CD4-positive, alpha-beta memory T cell (primary cell): ENCODE measurements around the gene RBM22. TPM values are rescaled to one million over a fixed set of nuclear protein-coding genes. Genes with fewer than 3 reads are reported as not detected.

Source experiments
- CTCF ChIA-PET: fragments of 350-600 bp; sonication (Branson Sonifier 250); formaldehyde crosslinking; loops from one replicate; lab custom pipeline; 2021; ENCODE audit warnings: inconsistent platforms; ENCODE audit not compliant: partially characterized antibody; lab: Charles Lee
- POLR2A ChIA-PET: fragments of 350-600 bp; sonication (Branson Sonifier 250); formaldehyde crosslinking; loops from one replicate; lab custom pipeline; 2021; ENCODE audit not compliant: partially characterized antibody; lab: Charles Lee
- DNase-seq, 5 donors: peaks; one replicate each; pipeline versions ENCODE4 v3.0.0 to v3.0.0-alpha.2; 2020 to 2022; ENCODE audit warnings: mixed read lengths in 1 of 5
- H3K27ac ChIP-seq: one replicate; pipeline ENCODE4 v1.7.0; 2013; ENCODE audit warnings: low read depth, low read length
- H3K27me3 ChIP-seq: 2 replicates; pipeline ENCODE4 v1.7.0; 2013; ENCODE audit warnings: mild to moderate bottlenecking, low read length, moderate library complexity; ENCODE audit not compliant: insufficient read depth
- H3K36me3 ChIP-seq: 2 replicates; pipeline ENCODE4 v1.7.0; 2013; ENCODE audit warnings: mild to moderate bottlenecking, low read length, moderate library complexity; ENCODE audit not compliant: insufficient read depth
- H3K4me1 ChIP-seq: 2 replicates; pipeline ENCODE4 v1.7.0; 2013; ENCODE audit warnings: mild to moderate bottlenecking, low read length, moderate library complexity; ENCODE audit not compliant: insufficient read depth
- H3K4me3 ChIP-seq, 2 donors: one replicate each; pipeline ENCODE4 v1.7.0; 2013; ENCODE audit warnings: low read length in 2 of 2, mild to moderate bottlenecking in 1 of 2
- H3K9me3 ChIP-seq, 2 donors: one replicate each; pipeline ENCODE4 v1.7.0; 2013; ENCODE audit warnings: low read length in 2 of 2, control low read depth in 1 of 2; ENCODE audit not compliant: control insufficient read depth in 1 of 2
- H3K27ac Mint-ChIP-seq, 7 donors: one replicate each; pipeline ENCODE4 v1.8.0; 2020 to 2021; ENCODE audit warnings: mixed read lengths in 7 of 7, mild to moderate bottlenecking in 6 of 7, inconsistent platforms in 3 of 7, moderate library complexity in 3 of 7
- H3K27me3 Mint-ChIP-seq, 2 donors: one replicate each; pipeline ENCODE4 v1.8.0; 2020 to 2021; ENCODE audit warnings: mixed read lengths in 2 of 2
- H3K36me3 Mint-ChIP-seq, 2 donors: one replicate each; pipeline ENCODE4 v1.8.0; 2020 to 2021; ENCODE audit warnings: mixed read lengths in 2 of 2, inconsistent platforms in 1 of 2, mild to moderate bottlenecking in 1 of 2
- H3K4me1 Mint-ChIP-seq, 4 donors: one replicate each; pipeline ENCODE4 v1.8.0; 2020 to 2021; ENCODE audit warnings: mixed read lengths in 4 of 4, mild to moderate bottlenecking in 1 of 4
- H3K4me3 Mint-ChIP-seq, 8 donors: one replicate each; pipeline ENCODE4 v1.8.0; 2020 to 2021; ENCODE audit warnings: mixed read lengths in 8 of 8, mild to moderate bottlenecking in 7 of 8, moderate library complexity in 6 of 8, inconsistent platforms in 3 of 8
- H3K9me3 Mint-ChIP-seq, 8 donors: one replicate each; pipeline ENCODE4 v1.8.0; 2020 to 2021; ENCODE audit warnings: mixed read lengths in 8 of 8, mild to moderate bottlenecking in 5 of 8, inconsistent platforms in 3 of 8, moderate library complexity in 1 of 8
- intact Hi-C: fragments of 100-400 bp; cut with micrococcal nuclease; formaldehyde crosslinking; loops from one replicate; pipeline ENCODE4 v1.15.1; 2023
- polyA plus RNA-seq, 2 donors: library from polyadenylated mRNA; unstranded; fragments of 300-500 nt; fragmentation: Illumina TruSeq; gene quantifications; one replicate each; pipeline ENCODE4 v1.2.3, GENCODE V29; 2021
- total RNA-seq, 2 experiments: library from RNA; stranded (reverse); gene quantifications; one replicate each; pipeline ENCODE4 v1.2.3, GENCODE V29; 2021

Gene RBM22
- total and polyA plus RNA-seq, 4 experiments from 2014 or later, result 52.4 to 91.2 (median 80.2) TPM

DNA sequence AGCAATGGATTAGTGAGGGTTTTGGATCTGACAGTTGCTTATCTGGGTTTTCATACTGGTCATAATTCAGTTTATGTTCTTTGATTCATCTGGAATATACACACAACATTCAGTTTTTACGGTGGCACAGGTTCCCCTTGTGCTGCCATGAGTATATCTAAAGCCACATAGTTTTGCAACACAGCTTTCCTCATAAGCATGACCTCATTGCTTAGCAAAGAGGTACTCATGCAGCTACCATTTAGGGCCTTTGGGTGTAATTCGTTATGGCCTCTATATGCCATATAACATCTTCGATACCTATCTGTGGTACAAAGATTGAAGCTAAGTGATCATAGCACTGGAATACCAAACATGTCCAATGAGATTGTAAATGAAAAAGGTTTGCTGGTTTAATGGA, 2.9 kb upstream of the RBM22 start:
- Mint-ChIP-seq H3K36me3 (peaks cover 10 to 21% of the 10 kb centered on the region in 2 donors), H3K4me3 (no peak overlapping the region), H3K4me1 (peaks cover 0 to 8% (median 4%) of the 10 kb centered on the region in 4 donors), H3K9me3 (no peaks in the 10 kb centered on the region), H3K27ac (no peak overlapping the region), H3K27me3 (no peaks in the 10 kb centered on the region)
- H3K4me3 ChIP-seq, result no peak overlapping the region
- H3K4me1 ChIP-seq, result peaks cover 20% of the 10 kb centered on the region
- H3K27me3 ChIP-seq, result no peaks in the 10 kb centered on the region
- ChIA-PET POLR2A (interaction anchor here (0.8 to 1.4 kb wide), 3 partner anchors 55 to 80 kb away, joined by 3 to 4 read pairs (median 4); partner anchors contain the start of genes DCTN4 and SMIM3), CTCF (interaction anchor here (1.5 to 2.1 kb wide), 3 partner anchors 11 to 143 kb away, joined by 3 to 10 read pairs (median 6); partner anchors contain the start of gene IRGM)
- DNase-seq, result no peak
- peaks cover 12% of the 10 kb centered on the region for H3K36me3 ChIP-seq
- intact Hi-C loops, result loop anchor here (5.0 kb wide), 1 partner anchor 141 kb away; no protein-coding TSS in a partner anchor
- no peak overlapping the region for H3K27ac ChIP-seq
- no peaks in the 10 kb centered on the region for H3K9me3 ChIP-seq

GRCh38 chr5:150700246-150700593, 642 bp downstream of the RBM22 start:
- Mint-ChIP-seq H3K36me3 (peaks cover 21 to 38% of the 10 kb centered on the region in 2 donors), H3K4me3 (no peak overlapping the region), H3K9me3 (no peaks in the 10 kb centered on the region), H3K27me3 (no peaks in the 10 kb centered on the region), H3K27ac (no peak overlapping the region), H3K4me1 (peaks cover 0 to 12% (median 4%) of the 10 kb centered on the region in 4 donors)
- intact Hi-C loops, result loop anchor here (1.0 to 5.0 kb wide), 5 partner anchors 44 to 553 kb away; partner anchors contain the start of gene GM2A
- no peak for DNase-seq
- H3K9me3 ChIP-seq, result no peaks in the 10 kb centered on the region
- H3K27ac ChIP-seq, result peak overlapping the region; percentile 94
- no peaks in the 10 kb centered on the region for H3K27me3 ChIP-seq
- H3K4me3 ChIP-seq, result peak overlapping the region; percentile 92 to 93
- peaks cover 38% of the 10 kb centered on the region for H3K36me3 ChIP-seq
- ChIA-PET POLR2A (interaction anchor here (0.7 to 3.8 kb wide), 25 partner anchors 9 to 1149 kb away, joined by 3 to 53 read pairs (median 5); partner anchors contain the start of genes CD74, CSNK1A1, DCTN4 and HMGXB3), CTCF (interaction anchor here (0.7 to 4.7 kb wide), 31 partner anchors 8 to 415 kb away, joined by 3 to 71 read pairs (median 6); partner anchors contain the start of genes DCTN4, IRGM and SMIM3)
- H3K4me1 ChIP-seq, result peaks cover 23% of the 10 kb centered on the region

DNA sequence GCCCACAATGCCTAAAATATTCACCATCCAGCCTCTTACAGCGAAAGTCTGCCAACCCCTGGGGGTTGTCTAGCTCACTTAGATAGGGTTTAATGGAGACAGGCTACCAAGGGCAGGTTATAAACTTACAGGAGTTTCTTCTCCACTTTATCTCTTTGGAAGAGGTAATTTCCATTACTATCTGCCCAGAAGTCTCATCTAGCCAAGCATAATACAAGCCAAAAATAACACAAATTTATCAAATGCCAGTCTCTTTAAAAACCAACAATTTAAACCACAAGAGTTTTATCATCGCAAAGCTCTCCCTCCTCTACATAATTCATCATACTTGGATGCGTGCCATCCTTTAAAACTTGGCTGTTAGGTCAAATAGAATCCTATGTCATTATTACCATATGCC, 6.2 kb downstream of the RBM22 start:
- peak overlapping the region in 1 of 7 donors; percentile 21 for H3K27ac Mint-ChIP-seq
- POLR2A ChIA-PET, result interaction anchor here (1.0 to 1.1 kb wide), 2 partner anchors 64 to 84 kb away, joined by 3 to 5 read pairs; partner anchors contain the start of gene SMIM3
- no peak for DNase-seq
- no peaks in the 10 kb centered on the region for H3K27me3 Mint-ChIP-seq
- no peak overlapping the region for H3K27ac ChIP-seq
- no peaks in the 10 kb centered on the region for H3K9me3 Mint-ChIP-seq
- peaks cover 83% of the 10 kb centered on the region for H3K36me3 ChIP-seq
- H3K4me1 Mint-ChIP-seq, result peaks cover 0 to 5% (median 2%) of the 10 kb centered on the region in 4 donors
- H3K27me3 ChIP-seq, result no peaks in the 10 kb centered on the region
- CTCF ChIA-PET, result interaction anchor here (1.1 kb wide), 1 partner anchor 84 kb away, joined by 4 read pairs; the partner anchor contains the start of gene SMIM3
- H3K4me3 Mint-ChIP-seq, result no peak overlapping the region
- H3K9me3 ChIP-seq, result no peaks in the 10 kb centered on the region
- H3K4me1 ChIP-seq, result peaks cover 11% of the 10 kb centered on the region
- H3K4me3 ChIP-seq, result no peak overlapping the region
- H3K36me3 Mint-ChIP-seq, result peaks cover 61 to 86% of the 10 kb centered on the region in 2 donors
- intact Hi-C loops, result no loop called here

- no peaks in the 10 kb centered on the region for H3K27me3 Mint-ChIP-seq
- no peak overlapping the region for H3K4me3 Mint-ChIP-seq
- intact Hi-C loops, result no loop called here
- H3K4me1 Mint-ChIP-seq, result no peaks in the 10 kb centered on the region
- ChIA-PET CTCF (interaction anchor here (0.6 to 1.3 kb wide), 2 partner anchors 8 to 544 kb away, joined by 4 read pairs; partner anchors contain the start of gene RBM22), POLR2A (interaction anchor here (1.0 kb wide), 1 partner anchor 8 kb away, joined by 4 read pairs; the partner anchor contains the start of gene RBM22)
- H3K4me1 ChIP-seq, result no peaks in the 10 kb centered on the region
- H3K4me3 ChIP-seq, result no peak overlapping the region
- no peak for DNase-seq
- H3K9me3 Mint-ChIP-seq, result no peaks in the 10 kb centered on the region
- H3K36me3 ChIP-seq, result peaks cover 65% of the 10 kb centered on the region
- peaks cover 60 to 79% of the 10 kb centered on the region in 2 donors for H3K36me3 Mint-ChIP-seq
- peak overlapping the region in 1 of 7 donors; percentile 55 for H3K27ac Mint-ChIP-seq
- H3K27me3 ChIP-seq, result no peaks in the 10 kb centered on the region
- H3K9me3 ChIP-seq, result no peaks in the 10 kb centered on the region
- no peak overlapping the region for H3K27ac ChIP-seq
Measured at GRCh38 chr5:150692276-150692675, 8.6 kb downstream of the RBM22 start.

DNA sequence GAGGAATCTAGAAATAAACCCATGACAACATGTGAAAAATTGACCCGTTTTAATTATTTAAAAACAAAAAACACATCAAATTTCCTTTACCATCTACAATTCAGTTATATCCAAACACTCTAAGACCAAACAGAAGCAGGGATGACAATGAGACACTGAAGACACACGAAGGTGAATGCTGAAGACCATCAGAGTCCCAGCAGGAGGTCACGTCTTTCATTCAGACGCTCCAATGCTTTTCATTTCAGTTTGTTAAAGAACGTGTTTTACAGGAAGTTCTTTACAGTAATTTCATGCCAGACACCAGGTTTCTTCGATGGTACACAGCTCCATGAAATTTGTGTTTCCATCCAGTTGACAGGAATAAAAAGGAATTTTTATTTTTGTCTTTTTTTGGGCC, 10.1 kb downstream of the RBM22 start:
- Histone ChIP-seq H3K9me3 (no peaks in the 10 kb centered on the region), H3K4me1 (no peaks in the 10 kb centered on the region), H3K4me3 (no peak overlapping the region), H3K36me3 (peaks cover 51% of the 10 kb centered on the region), H3K27me3 (no peaks in the 10 kb centered on the region), H3K27ac (no peak overlapping the region)
- no peaks in the 10 kb centered on the region for H3K9me3 Mint-ChIP-seq
- intact Hi-C loops, result no loop called here
- H3K27me3 Mint-ChIP-seq, result no peaks in the 10 kb centered on the region
- ChIA-PET POLR2A (no interaction called here), CTCF (interaction anchor here (0.6 to 1.0 kb wide), 2 partner anchors 10 to 14 kb away, joined by 3 to 5 read pairs; partner anchors contain the start of gene RBM22)
- no peak for DNase-seq
- no peak overlapping the region for H3K4me3 Mint-ChIP-seq
- H3K27ac Mint-ChIP-seq, result peak overlapping the region in 1 of 7 donors; percentile 22
- H3K4me1 Mint-ChIP-seq, result no peaks in the 10 kb centered on the region
- peaks cover 51 to 72% of the 10 kb centered on the region in 2 donors for H3K36me3 Mint-ChIP-seq

DNA sequence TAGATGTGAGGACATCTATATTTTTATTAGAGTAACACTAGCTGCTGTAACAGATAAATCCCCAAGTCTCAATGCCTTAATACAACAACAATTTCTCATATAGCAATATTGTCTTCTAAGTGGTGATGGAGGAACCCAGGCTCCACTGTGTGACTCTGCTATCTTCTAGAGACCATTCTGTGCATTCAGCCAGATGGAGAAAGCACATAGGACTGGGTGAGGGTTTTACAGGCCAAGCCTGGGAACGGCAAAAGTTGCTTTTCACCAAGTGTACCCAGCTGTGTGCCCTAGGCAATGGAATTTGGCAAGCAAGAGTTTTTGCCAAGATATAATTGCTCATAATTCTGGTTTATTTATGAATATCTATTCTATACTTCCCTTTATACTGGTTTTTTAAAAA, 11.7 kb downstream of the RBM22 start:
- DNase-seq, result no peak
- no peaks in the 10 kb centered on the region for H3K4me1 ChIP-seq
- no peaks in the 10 kb centered on the region for H3K27me3 Mint-ChIP-seq
- no peaks in the 10 kb centered on the region for H3K9me3 Mint-ChIP-seq
- no peak overlapping the region for H3K27ac ChIP-seq
- POLR2A ChIA-PET, result interaction anchor here (1.4 kb wide), 1 partner anchor 9 kb away, joined by 3 read pairs; no protein-coding TSS in a partner anchor
- intact Hi-C loops, result no loop called here
- peaks cover 35% of the 10 kb centered on the region for H3K36me3 ChIP-seq
- H3K4me3 Mint-ChIP-seq, result no peak overlapping the region
- CTCF ChIA-PET, result no interaction called here
- H3K4me3 ChIP-seq, result no peak overlapping the region
- peaks cover 34 to 55% of the 10 kb centered on the region in 2 donors for H3K36me3 Mint-ChIP-seq
- no peaks in the 10 kb centered on the region for H3K27me3 ChIP-seq
- H3K4me1 Mint-ChIP-seq, result no peaks in the 10 kb centered on the region
- no peak overlapping the region for H3K27ac Mint-ChIP-seq
- H3K9me3 ChIP-seq, result no peaks in the 10 kb centered on the region

DNA sequence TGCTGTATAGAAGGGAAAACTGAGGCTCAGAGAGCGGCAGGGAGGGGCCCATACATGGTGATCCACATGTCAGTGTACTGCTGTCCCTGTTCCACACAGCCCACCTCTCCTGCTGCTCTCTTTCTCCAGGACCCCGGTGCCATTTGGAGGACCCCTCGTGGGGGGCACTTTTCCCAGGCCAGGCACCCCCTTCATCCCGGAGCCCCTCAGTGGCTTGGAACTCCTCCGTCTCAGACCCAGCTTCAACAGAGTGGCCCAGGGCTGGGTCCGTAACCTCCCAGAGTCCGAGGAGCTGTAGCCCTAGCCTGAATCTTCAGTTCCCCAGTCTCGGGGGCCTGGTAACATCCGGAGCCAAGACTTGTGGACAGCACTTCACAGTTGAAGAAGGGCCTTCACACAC, 24.3 kb downstream of the RBM22 start:
- Mint-ChIP-seq H3K9me3 (no peaks in the 10 kb centered on the region), H3K27me3 (peaks cover 0 to 1% of the 10 kb centered on the region in 2 donors), H3K36me3 (peaks cover 5 to 7% of the 10 kb centered on the region in 2 donors), H3K4me1 (peaks cover 3 to 8% (median 5%) of the 10 kb centered on the region in 4 donors), H3K4me3 (no peak overlapping the region), H3K27ac (no peak overlapping the region)
- ChIA-PET CTCF (no interaction called here), POLR2A (no interaction called here)
- no peak for DNase-seq
- H3K27ac ChIP-seq, result no peak overlapping the region
- no peak overlapping the region for H3K4me3 ChIP-seq
- peaks cover 12% of the 10 kb centered on the region for H3K4me1 ChIP-seq
- peaks cover 9% of the 10 kb centered on the region for H3K27me3 ChIP-seq
- intact Hi-C loops, result no loop called here
- H3K36me3 ChIP-seq, result no peaks in the 10 kb centered on the region
- no peaks in the 10 kb centered on the region for H3K9me3 ChIP-seq
